Adrenal gland (tissue), 12 donors: Measurements from ENCODE around the gene MAPKAPK5. TPM values are rescaled to one million over a fixed set of nuclear protein-coding genes. Genes with fewer than 3 reads are reported as not detected.

Source experiments
- DNase-seq, 7 donors: peaks; one replicate each; pipeline ENCODE4 v3.0.0-alpha.2; 2019 to 2020
- H3K27ac ChIP-seq, 5 donors: fragments of 200-600 bp; sonication (generic) in 4 of 5; 1 replicate in 3 of 5; 2 replicates in 2 of 5; pipeline versions ENCODE4 v1.5.1 to v1.8.0; 2016 to 2020; ENCODE audit warnings: mild to moderate bottlenecking in 1 of 5
- H3K27me3 ChIP-seq: fragments of 200-600 bp; 2 replicates; pipeline ENCODE4 v1.8.0; 2021
- H3K36me3 ChIP-seq, 2 donors: fragments of 200-600 bp; replicated peaks in 1 of 2; 1 replicate in 1 of 2; 2 replicates in 1 of 2; pipeline versions ENCODE4 v1.5.1 to v1.8.0; 2018 to 2022
- H3K4me1 ChIP-seq, 2 donors: fragments of 200-600 bp; replicated peaks in 1 of 2; 1 replicate in 1 of 2; 2 replicates in 1 of 2; pipeline versions ENCODE4 v1.5.1 to v1.8.0; 2018 to 2021
- H3K4me3 ChIP-seq, 4 donors: fragments of 200-600 bp; sonication (generic) in 3 of 4; one replicate each; pipeline ENCODE4 v1.5.1; 2016 to 2018
- H3K9me3 ChIP-seq, 3 donors: fragments of 200-600 bp; sonication (generic) in 1 of 3; replicated peaks in 1 of 3; 1 replicate in 2 of 3; 2 replicates in 1 of 3; pipeline versions ENCODE4 v1.5.1 to v1.8.0; 2016 to 2021
- POLR2A ChIP-seq, 2 donors: fragments of 450-650 bp; IDR thresholded peaks; one replicate each; pipeline ENCODE4 v1.6.1; 2017; ENCODE audit warnings: antibody characterized with exemption in 2 of 2, mild to moderate bottlenecking in 2 of 2, moderate library complexity in 1 of 2
- WGBS, 4 donors: extraction: QIAGEN DNeasy Blood & Tissue Kit in 2 of 4; methylation state at CpG; one replicate each; pipeline versions ENCODE4 v1.1.5 to v1.1.7; 2013 to 2017; 5-methylcytosine and 5-hydroxymethylcytosine counted together
- intact Hi-C, 2 donors: fragments of 100-400 bp; cut with DNase I; formaldehyde crosslinking; loops; one replicate each; pipeline versions ENCODE4 v1.14.1 to v1.15.0; 2022 to 2023
- polyA plus RNA-seq, 3 donors: library from polyadenylated mRNA; stranded (reverse); fragments of 200-250 nt in 2 of 3; fragments of 350-450 nt in 1 of 3; fragmentation: Illumina TruSeq in 1 of 3; extraction: RNeasy Lipid Tissue Mini Kit (QIAGEN cat#74804) in 1 of 3; gene quantifications; one replicate each; pipeline ENCODE4 v1.2.3, GENCODE V29; 2013 to 2014
- total RNA-seq, 9 donors: library from RNA; depleted of rRNA in 4 of 9; stranded (reverse); fragments of >200 nt in 4 of 9; fragments of 120-200 nt in 1 of 9; fragmentation: NEBNext Ultra II Directional in 1 of 9; extraction: Animal tissue kit (Norgen Biotek cat#: 25700) in 1 of 9; gene quantifications; one replicate each; pipeline versions ENCODE4 v1.1.0 to v1.2.4, GENCODE V29; 2013 to 2023
- TF ChIP-seq, protein P1 (sequence below), 6 experiments: fragments of 450-650 bp in 4 of 6; fragments of 200-600 bp in 2 of 6; sonication (generic) in 1 of 6; IDR thresholded peaks; 1 replicate in 5 of 6; 2 replicates in 1 of 6; pipeline versions ENCODE4 v1.5.1 to v1.8.0; 2016 to 2021; ENCODE audit warnings: antibody characterized with exemption in 6 of 6, mild to moderate bottlenecking in 2 of 6, moderate library complexity in 1 of 6
- donor health status: healthy with polysubstance abuse.
- donor health status: Bipolar disorder and iron deficiency.
- donor health status: DM: yes; HTN: yes; CAD: no.
- donor health status: DM: no; HTN: no; CAD: no.
- donor health status: DM: no; HTN: no; CAD: no.
- donor health status: DM: yes; HTN: yes; CAD: no.

Gene MAPKAPK5
- total and polyA plus RNA-seq, 12 donors: 13.8 to 62.1 (median 45.7) TPM

DNA sequence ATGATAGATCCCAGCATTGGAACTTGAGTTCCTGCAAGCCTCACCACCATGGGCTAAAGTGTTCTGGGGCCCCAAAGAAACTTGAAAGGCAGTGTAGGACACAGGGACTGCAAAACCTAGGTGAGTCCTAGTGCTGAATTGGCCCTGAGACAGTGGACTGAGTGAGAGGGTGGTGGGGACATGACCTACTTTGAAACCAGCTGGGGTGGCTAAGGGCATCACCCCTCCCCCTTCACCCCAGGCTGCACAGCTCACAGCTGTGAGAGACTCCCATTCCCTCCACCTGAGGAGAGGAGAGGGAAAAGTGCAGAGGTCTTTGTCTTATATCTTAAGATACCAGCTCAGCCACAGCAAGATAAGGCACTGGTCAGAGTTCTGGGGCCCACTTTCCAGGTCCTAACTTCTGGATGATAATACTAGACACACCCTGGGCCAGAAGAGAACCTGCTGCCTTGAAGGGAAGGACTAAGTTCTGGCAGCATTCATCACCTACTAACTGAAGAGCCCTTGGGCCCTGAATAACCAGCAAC lies 62.5 kb downstream of the MAPKAPK5 start:
- DNase-seq: no peak
- intact Hi-C loops: no loop called here
- Histone ChIP-seq H3K4me1 (no peaks in the 10 kb centered on the region), H3K27ac (no peak overlapping the region), H3K4me3 (no peak overlapping the region), H3K27me3 (no peaks in the 10 kb centered on the region), H3K9me3 (no peaks in the 10 kb centered on the region), H3K36me3 (no peaks in the 10 kb centered on the region)
- TF ChIP-seq, protein P1, sequence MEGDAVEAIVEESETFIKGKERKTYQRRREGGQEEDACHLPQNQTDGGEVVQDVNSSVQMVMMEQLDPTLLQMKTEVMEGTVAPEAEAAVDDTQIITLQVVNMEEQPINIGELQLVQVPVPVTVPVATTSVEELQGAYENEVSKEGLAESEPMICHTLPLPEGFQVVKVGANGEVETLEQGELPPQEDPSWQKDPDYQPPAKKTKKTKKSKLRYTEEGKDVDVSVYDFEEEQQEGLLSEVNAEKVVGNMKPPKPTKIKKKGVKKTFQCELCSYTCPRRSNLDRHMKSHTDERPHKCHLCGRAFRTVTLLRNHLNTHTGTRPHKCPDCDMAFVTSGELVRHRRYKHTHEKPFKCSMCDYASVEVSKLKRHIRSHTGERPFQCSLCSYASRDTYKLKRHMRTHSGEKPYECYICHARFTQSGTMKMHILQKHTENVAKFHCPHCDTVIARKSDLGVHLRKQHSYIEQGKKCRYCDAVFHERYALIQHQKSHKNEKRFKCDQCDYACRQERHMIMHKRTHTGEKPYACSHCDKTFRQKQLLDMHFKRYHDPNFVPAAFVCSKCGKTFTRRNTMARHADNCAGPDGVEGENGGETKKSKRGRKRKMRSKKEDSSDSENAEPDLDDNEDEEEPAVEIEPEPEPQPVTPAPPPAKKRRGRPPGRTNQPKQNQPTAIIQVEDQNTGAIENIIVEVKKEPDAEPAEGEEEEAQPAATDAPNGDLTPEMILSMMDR (IDR thresholded peaks at IDR 0.05): no peak
- TF ChIP-seq POLR2A (IDR thresholded peaks at IDR 0.05): no peak

DNA sequence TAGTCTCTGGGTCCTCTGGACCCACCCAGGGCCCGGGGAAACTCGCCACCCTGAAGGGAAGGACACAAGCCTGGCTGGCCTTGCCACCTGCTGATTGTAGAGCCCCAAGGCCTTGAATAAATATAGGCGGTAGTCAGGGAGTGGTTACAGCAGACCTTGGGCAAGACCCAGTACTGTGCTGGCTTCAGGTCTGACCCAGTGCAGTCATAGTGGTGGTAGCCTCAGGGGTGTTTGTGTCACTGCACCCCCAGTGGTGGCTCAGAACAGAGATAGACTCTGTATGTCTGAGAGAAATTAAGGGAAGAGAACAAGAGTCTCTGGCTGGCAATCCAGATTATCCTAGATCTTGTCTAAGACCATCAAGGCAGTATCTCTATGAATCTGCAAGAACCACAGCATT lies 63.5 kb downstream of the MAPKAPK5 start:
- intact Hi-C loops: no loop called here
- no peak for TF ChIP-seq POLR2A (IDR thresholded peaks at IDR 0.05)
- TF ChIP-seq, protein P1 (IDR thresholded peaks at IDR 0.05): no peak
- 48 to 69% (median 63%) methylated on average over 3 of the region's 3 CpGs for WGBS, 4 donors
- Histone ChIP-seq H3K27me3 (no peaks in the 10 kb centered on the region), H3K9me3 (no peaks in the 10 kb centered on the region), H3K4me3 (no peak overlapping the region), H3K27ac (no peak overlapping the region), H3K36me3 (no peaks in the 10 kb centered on the region), H3K4me1 (no peaks in the 10 kb centered on the region)
- no peak for DNase-seq

DNA sequence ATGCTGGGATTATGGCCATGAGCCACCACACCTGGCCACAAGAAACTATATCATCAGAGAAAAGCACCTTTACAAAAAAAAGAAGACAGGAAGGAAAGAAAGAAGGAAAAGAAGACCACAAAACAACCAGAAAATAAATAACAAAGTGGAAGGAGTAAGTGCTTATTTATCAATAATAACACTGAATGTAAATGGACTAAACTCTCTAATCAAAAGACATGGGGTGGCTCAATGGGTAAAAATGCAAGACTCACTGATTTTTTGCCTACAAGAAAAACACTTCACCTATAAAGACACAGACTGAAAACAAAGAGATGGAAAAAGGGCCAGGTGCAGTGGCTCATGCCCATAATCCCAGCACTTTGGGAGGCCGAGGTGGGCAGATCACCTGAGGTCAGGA lies 65.7 kb downstream of the MAPKAPK5 start:
- intact Hi-C loops: no loop called here
- Histone ChIP-seq H3K36me3 (no peaks in the 10 kb centered on the region), H3K9me3 (no peaks in the 10 kb centered on the region), H3K4me3 (no peak overlapping the region), H3K4me1 (no peaks in the 10 kb centered on the region), H3K27ac (no peak overlapping the region), H3K27me3 (no peaks in the 10 kb centered on the region)
- WGBS, 4 donors: 90 to 100% (median 93%) methylated on average over 1 of the region's 1 CpG
- DNase-seq: no peak
- TF ChIP-seq POLR2A (IDR thresholded peaks at IDR 0.05): no peak
- TF ChIP-seq, protein P1 (IDR thresholded peaks at IDR 0.05): no peak

DNA sequence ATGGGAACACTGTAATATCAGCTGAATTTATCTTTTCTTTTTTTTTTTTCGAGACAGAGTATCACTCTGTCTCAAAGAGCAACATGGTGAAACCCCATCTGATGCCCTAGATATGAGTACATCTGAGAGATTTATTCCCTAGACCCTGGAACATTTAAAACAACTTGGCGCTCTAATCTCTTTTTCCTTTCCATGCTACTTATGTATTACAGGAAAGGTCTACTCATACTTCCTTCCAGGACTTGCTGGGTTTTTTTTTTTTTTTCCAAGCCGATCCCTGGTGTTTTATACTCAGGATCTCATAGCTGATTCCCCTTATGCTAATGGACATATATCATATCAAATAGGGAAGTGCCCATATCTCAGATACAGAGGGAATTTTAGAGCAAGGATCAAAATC lies 83.1 kb downstream of the MAPKAPK5 start:
- H3K4me3 ChIP-seq: no peak overlapping the region
- intact Hi-C loops: no loop called here
- 78 to 83% (median 82%) methylated on average over 3 of the region's 3 CpGs for WGBS, 4 donors

More for the DNA sequence above, 83.1 kb downstream of the MAPKAPK5 start:
- no peaks in the 10 kb centered on the region for H3K4me1 ChIP-seq
- DNase-seq: no peak
- no peak overlapping the region for H3K27ac ChIP-seq
- H3K36me3 ChIP-seq: no peaks in the 10 kb centered on the region
- H3K27me3 ChIP-seq: no peaks in the 10 kb centered on the region
- TF ChIP-seq POLR2A (IDR thresholded peaks at IDR 0.05): no peak
- TF ChIP-seq, protein P1 (IDR thresholded peaks at IDR 0.05): no peak
- H3K9me3 ChIP-seq: no peaks in the 10 kb centered on the region
